Limb (tissue), 2 donors: Measurements from ENCODE around the gene SPTB.

ENCODE experiments used
- DNase-seq, 2 donors: peaks; one replicate each; pipeline ENCODE4 v3.0.0-alpha.2; 2016; ENCODE audit errors: extremely low spot score in 2 of 2

SPTB gene

DNA sequence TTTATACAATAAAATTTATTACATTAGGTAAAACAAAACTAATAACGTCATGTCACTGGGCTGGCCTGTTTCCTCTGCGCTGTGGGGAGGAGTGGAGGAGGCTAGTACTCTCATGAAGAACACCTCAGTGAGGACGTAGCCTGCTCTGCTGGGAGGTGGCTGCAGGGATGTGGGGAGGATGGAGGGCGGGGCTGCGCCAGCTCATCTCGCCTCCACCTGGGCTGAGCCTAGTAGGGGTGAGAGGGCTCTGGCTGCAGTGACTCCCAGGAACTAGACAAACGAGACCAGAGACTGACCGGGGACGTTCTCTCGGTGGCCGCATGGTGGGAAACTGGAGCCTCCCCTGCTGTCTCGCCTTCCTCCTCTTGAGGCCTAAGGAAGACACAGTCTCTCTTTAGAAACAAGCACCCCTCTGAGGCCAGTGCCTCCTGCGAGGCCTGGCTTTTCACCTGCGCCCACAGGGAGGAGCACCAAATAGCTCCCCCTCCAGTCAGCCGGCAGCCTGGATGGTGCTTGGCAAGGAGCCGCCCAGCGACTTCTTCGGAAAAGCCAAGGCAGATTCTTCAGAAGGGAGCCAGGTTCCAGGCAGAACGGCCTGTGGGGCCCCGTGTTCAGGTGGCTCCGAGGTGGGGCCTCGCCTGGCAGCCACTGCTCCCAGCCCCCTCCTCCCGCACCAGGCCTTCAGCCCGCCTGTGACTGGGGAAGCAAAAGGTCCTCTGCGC, 113.1 kb downstream of the SPTB start:
- no peak for DNase-seq

DNA sequence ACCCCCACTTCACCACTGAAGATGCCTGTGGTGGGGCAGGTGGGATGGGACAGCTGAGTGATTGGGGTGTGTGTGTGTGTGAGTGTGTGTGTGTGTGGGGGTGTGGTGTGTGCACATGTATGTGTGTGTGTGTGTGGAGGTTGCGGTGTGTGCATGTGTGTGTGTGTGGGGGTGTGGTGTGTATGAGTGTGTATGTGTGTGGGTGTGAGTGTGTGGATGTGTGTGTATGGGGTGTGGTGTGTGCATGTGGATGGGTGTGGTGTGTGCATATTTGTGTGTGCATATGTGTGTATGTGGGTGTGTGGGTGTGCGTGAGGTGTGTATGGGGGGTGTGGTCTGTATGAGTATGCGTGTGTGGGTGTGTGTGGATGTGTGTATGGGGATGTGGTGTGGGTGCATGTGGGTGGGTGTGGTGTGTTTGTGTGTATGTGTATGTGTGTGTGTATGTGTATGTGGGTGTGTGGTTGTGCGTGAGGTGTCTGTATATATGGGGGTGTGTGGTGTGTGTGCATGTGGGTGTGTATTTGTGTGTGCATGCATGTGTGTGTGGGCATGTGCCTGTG, 113.9 kb downstream of the SPTB start:
- no peak for DNase-seq

DNA sequence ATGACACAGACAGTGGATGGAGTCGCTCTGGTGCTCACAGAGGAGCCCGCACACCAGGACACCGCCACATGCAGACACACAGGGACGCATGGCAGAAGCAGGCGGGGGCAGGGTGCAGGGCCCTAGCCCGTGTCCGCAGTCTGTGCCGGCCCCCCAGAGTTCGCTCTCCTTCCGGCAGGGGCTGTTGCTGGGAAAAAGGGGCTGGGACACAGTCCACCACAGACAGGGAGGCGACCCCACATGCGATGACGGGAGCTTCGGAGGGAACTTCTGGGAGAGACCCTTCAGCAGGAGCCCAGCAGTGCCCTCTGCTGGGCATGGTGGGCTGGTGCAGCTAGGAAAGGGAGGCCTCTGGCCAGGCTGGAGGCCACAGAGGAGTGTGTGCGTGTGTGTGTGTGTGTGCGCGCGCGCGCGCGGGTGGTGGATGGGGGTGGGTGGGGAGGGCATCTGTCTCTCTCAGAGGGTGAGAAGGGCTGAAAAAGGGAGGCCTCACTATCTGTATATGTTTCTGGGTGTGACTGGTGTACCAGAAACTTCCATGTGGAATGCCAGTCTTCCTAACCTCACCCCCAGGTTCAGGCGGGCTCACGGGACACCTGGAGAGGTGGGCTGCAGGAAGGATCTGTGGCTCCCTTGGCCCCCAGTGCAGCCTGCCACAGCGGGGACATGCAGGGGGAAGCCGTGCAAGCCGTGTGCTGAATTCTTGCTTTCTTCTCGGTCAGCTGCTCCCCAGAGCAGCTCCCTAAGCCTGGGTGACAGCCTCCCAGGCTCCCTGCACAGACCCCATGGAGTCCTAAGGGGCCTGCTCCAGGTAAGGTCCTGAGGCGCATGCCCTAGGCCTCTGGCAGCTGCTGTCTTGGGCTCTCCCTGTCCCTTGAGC, 114.8 kb downstream of the SPTB start:
- peak; percentile 84 to 90 for DNase-seq

DNA sequence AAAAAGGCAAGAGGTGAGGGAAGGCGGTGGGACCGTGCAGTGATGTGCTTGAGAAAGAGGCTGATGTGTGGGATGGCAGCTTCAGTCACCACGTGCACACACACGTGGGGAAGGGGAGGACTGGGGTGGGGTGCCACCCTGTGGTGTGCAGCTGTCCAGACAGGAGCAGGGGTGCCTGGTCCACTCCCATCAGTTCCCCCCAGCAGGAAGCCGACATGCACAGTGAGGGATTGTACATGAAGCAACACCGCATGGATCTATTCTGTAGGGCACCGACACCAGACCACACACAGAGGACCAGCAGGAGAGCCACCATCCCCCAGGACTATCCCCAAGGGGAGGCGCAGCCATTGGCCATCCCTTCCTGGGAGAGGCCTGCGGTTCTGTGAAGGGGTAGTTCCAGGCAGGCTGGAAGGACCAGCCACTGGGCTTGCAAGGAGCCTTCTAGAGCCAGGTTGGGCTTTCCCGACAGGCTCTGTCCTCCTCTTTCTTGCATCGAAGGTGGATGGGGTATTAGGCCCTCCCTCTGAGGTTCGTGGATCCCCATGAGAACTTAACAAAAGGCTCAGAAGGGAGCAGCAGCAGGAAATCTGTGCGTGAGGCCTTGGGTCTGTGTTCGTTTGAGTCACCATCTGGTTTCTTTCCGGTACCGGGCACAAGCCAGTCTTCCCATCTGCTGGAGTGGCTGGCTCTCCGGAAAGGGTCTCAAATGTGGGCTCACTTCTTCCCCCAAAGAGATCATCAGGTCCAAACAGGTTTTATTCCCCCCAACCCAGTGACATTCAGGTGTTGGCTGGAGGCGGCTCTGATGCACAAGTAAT, 115.7 kb downstream of the SPTB start:
- peak in 1 of 2 donors; percentile 15 for DNase-seq

DNA sequence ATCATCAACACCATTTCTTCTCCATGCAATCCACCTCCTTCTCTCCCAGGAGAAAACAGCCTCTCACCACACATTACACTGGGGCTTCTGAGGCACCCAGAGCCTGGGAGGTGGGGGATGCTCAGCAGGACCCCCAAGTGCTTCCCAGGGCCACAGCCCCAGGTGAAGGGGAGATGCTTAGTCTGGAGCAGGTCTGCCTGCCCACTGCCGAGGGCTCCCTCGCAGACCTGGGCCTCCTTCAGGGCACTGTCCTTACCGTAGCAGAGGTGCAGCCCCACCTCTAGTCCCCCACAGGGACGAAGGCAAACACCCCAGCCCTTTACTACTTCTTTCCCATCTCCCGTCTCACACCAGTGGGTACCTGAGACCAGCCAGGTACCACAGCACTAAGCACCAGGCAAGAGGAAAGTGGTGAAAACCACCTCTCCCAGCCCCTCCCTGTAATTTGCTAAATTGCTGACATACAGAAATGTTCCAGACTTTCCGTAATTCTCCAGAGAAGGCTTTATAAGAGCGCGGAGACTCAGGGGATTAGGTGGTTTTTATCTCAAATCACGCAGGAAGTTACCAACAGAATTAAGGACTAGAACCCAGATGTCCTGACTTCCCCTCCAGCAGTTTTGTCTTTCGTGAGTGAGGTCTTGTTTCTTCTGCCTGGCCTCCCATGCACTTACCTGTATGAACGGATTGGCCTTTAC, 116.5 kb downstream of the SPTB start:
- no peak for DNase-seq

DNA sequence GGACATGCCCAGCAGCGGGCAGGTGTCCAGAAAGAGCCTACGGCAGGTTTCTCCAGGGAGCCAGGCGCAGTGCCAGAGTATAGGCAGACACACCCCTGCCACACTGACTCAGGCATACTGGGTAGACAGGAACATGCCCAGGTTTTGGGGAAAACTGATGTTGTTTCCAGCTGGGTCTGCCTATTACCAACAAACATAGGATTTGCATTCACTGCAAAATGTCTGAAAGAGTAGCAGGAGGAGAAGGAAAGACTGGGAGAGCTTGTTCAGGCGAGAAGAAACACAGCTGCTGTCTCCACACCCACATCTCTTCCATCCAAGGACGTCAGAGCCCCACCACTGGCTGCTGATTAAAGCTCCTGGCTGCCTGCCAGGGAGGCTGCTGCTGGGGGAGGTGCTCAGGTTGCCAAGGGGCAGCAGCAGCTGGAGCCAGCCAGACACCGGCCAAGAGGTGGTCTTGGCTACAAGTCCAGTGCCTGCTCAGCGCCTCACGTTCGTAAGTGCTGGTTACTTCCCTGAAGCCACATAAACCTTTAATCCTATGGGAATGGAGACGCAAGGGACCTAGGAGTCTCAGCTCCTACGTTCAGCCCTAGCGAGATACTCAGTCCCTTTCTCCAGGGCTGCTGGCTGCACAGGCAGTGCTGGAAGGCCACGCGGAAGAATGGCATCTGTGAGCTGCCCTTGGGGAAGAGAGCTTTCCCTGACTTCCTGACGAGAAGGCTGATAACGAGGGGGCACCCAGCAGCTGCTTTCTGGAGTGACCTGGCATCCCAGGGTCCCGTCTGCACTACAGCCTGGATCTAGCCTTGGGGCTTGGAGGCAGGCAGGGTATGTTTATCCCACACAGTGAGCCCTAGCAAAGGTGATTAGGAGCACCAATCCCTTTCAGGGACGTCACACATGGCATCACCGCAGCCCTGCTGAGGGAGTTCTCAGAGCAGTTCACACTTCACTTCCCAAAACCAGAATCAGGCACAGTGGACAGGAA, 117.4 kb downstream of the SPTB start:
- peak; percentile 91 to 93 for DNase-seq

DNA sequence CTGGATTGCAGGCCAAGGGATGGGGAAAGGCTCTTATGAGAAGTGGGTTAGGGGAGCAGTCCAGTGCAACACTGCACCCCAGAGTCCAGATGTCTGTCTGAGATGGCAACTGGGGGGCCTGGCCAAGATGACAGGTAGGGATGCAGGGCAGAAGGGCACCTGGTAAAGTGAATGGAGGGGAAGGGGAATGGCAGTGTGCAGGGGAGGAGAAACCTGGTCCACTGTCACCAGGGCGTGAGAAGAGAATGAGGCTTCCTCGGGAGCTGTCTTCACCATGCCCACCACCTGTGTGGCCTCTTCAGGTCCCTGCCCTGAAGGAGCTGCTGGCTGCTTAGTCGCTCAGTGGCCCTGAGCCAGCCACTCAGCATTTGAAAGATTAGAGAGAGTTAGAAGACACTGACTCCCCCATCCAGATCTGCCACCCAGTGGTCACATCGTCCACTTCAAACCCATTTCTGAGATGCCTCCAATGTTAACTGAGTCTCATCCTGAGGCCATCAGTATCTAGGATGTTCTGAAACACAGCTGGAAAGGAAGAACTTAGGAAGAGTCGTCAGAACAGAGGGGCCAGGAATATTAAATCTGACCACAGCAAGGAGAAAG, 118.2 kb downstream of the SPTB start:
- DNase-seq, result no peak

DNA sequence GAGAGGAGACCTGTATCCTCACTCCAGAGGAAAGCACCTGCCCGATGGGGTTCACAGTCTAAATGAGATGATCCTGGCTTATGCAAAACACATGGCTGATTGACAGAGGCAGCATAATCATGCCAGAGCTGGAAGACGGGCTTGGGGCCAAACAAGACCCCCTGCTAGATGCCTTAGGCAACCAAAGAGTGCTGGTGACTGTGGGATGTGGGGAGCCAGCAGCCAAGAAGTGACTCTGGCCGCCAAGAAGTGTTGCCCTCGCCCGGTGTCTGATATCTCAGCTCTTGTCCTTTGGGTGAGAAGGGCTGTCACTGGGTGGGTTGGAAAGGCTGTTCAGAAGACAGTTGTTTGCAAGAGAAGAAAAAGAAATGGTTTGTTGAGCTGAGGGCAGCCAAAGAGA, 118.8 kb downstream of the SPTB start:
- no peak for DNase-seq

DNA sequence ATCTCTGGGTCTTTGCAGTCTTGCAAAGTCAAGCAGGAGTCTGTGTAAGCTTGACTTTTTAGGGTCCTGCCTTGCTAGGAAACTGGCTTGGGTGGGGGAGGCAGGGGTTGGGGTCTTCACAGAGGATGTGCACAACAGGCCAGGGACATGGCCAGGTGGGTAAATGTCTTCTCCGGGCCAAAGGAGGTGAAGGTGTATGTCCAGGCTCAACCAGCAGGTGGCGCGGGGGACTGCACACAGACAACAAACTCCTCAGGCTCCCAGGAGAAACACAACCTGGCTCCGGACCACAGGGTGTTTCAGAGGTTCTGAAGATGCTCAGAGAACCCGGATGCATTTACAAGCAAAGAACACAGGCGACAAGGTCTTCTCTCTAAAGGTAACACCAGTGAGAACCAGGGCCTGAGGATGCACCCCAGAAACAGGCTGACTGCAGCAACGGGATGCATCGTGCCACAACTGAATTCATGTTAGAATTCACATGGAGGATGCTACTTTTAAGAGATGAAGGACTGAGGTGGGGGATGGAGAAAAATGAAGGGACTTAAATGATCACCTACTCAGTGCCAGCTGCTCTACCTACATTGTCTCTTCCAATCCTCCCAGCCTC, 119.5 kb downstream of the SPTB start:
- peak in 1 of 2 donors; percentile 68 for DNase-seq

DNA sequence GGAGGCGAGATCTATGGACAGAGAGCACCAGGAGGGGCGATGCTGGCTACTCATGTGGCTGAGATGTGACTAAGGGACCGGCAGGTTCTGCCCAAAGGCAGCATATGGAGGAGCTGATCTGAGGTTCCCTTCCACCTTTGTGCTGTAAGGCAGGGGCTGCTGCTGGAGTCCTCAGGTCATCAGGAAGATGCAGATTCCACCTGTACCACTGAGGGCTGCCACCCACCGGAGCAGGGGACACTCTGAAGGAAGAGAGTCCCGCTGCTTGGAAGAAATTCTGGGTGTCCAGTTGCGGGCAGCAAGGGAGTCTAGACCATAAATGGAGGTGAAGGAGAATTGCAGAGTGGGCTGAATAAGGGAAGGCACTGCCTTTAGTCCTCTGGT, 120.2 kb downstream of the SPTB start:
- DNase-seq, result no peak

DNA sequence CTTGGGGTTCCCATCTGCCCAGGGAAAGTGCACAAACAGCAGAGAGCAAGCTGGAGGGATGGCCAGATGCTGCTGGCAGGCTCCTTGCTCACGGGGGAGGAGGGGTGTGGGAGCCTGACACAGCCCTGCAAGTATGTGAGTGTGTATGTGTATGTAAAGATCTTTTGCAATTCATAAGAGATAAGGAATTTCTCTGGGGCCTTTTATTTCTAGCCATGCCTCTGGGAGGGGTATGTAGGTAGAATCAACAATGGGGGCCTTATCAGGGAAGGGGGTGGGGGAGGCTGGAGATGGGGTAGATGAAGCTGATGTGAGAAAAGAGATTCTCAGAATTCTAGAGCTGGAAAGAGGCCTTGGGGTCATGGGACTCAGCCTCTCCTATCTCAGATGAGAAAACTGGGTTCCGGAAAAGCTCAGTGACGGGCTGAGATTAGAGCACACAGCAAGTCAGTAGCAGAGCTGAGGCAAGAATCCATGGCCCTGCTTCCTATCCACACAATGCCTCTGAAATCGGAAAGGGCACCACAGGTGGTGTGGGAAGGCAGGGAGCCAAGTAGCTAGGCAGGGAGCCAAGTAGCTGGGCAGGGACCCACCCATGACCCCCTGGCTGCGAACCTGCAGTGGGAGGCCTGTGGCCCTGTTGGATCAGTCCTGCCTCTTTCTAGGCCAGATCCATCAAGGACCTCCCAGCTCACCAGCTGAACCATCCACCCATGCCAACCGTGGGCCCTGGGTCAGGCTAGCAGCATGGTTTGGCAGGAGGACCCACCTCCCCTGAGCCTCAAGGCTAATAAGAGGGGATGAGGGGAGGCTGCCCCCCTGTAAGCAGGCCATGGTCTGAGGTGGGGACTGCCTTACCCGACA, 120.8 kb downstream of the SPTB start:
- DNase-seq, result peak; percentile 60 to 68

DNA sequence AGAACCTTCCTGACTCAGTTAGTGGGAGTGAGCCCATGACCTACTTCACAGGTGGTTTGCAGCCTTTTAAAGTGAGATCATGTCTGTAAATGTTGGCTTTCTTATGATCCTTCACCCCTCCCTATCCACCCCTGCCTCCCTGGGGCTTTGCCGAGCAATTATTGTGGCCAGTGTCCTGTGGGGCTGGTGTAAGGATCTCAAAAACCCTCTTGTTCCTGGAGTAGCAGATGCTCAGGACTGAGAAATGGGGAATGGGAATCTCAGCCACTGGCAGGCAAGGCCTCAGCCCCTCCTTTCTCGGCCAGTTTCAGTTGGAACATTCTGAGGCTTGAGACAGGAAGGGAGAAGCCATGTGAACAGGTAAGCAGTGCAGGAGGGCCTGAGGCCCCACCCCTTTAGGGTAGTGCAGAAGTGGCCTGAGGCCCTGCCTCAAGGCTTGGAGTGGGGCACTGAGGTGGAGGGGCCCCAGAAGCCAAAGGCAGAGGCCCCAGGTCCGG, 121.6 kb downstream of the SPTB start:
- DNase-seq, result no peak

DNA sequence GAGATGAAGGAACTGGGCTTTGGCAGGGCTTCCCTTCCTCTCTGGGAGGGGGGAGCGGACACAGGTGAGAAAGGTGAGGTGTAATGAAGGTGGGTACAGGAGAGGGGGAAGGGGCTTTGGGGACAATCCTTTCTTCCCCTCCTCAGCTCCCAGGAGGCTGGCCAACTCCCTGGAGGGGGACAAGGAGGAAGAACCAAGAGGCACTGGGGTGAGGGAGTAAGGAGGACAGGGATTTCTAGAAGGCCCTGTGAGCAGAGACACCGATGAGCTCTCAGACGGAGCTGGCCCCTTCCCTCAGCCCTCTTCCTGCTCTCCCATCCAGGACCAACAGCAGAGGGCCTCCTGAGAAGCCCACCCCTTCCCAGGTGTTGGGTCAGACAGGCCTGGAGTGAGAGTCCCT, 122.1 kb downstream of the SPTB start:
- no peak for DNase-seq

DNA sequence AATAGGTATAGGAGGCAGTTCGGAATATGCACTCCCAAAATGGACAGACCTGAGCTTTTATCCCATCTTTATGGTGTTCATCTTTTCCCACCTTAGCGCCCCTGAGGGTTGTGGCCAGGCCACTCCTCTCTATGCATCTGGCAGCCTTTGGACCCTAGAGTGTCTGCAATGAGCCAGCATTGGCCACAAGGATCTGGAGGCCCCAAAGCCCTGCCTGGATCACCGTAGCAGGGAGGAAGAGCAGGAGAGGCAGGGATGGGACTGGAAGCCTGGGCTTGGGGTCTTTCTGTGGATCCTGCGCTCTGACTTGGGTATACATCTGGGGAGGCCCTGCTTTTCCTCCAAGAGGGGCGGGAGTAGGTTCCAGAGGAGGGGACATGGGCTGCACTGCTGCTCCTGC, 123.0 kb downstream of the SPTB start:
- DNase-seq, result no peak

DNA sequence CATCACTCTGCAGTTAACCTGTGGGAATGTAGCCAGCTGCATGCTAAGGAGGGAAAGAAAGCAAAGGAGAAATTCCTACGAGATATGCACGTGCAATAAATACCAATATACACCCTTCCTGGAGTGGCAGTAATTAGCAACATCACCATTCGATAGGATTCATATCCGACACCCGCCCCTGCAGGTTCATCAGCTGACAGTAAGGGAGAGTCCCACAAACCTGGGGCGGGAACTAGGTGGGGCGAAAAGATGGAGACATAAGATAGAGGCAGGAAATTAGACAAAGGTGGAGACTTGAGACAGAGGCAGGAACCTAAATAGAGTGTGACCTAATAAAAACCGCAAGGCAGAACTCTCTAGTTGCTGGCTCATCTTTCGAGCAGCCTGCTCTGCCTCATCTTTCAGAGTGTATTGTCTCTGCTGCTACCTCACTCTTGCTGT, 123.9 kb downstream of the SPTB start:
- DNase-seq, result no peak

DNA sequence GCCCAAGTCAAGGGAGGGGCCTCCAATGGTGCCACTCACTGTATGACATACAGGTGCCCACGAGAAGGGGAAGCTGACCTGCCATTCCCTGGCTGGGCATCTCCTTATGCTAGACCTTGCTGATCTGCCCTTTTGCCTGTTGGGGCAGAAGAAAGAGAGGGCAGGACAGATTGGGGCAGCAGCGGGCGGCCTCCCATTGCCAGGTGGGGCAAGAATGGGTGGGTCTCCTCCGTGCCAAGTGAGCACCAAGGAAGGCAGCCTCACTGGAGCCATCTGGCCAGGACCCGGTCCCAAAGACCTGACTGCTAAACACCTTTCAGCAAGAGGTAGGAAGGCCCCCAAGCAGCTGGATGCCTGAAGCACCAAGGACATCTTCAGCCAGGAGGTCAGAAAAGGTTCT, 125.0 kb downstream of the SPTB start:
- DNase-seq, result no peak

DNA sequence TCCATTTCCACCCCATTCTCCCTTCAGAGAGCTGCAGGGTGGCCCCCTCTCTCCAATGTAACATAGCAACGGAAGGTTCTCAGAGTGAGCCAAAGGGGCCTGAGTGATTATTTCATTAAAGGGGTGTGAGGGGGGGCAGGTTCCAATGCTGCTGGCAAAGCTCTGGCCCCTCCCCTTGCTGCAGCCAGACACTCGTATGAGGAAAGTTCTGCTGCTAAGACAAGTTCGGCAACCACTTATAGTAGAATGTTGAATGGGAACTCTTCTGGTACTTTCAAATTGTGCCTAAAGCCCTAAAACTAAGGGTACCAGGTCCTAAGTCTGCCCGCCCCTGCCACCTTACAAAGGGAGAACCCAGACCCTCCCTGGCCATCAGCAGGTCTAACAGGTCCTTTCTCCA, 125.7 kb downstream of the SPTB start:
- DNase-seq, result no peak

DNA sequence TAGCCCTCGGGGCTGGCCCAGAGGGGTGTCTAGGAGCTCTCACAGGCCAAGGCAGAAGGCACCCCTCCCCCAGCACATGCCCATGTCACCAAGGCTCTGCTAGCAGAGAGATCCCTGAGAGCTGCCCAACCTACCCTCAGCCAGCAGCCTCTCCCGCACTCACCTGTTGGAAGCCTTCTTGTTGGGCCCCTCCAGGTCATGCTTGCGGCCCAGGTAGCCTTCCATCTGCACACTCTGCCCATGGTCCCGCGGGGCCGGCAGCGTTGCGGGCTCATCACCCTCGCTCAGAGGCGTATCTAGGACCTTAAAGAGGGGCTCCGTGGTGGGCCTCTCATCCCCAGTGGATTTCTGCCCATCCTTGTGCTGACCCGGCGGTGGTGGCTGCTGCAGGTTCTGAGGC, 126.3 kb downstream of the SPTB start:
- DNase-seq, result no peak
